Activated gamma-delta T cell treated with anti-CD3 and anti-CD28 coated beads, Interleukin-2, amount 50 U/mL, for 16 hours (primary cell): ENCODE measurements around the gene GSTA1.
"Not testable (repeated sequence)": the region's sequence is repeated elsewhere in the genome, so short reads cannot be mapped to it uniquely, and the experiment has no call there.

Source experiments
- DNase-seq: peaks from one replicate; pipeline ENCODE4 v3.0.0-alpha.2; 2020; ENCODE audit warnings: low read depth

Gene GSTA1

GRCh38 chr6:52808660-52809059, 5.0 kb upstream of the GSTA1 start:
- DNase-seq, result no peak

GRCh38 chr6:52802806-52803205, 810 bp downstream of the GSTA1 start:
- DNase-seq, result no peak

DNA sequence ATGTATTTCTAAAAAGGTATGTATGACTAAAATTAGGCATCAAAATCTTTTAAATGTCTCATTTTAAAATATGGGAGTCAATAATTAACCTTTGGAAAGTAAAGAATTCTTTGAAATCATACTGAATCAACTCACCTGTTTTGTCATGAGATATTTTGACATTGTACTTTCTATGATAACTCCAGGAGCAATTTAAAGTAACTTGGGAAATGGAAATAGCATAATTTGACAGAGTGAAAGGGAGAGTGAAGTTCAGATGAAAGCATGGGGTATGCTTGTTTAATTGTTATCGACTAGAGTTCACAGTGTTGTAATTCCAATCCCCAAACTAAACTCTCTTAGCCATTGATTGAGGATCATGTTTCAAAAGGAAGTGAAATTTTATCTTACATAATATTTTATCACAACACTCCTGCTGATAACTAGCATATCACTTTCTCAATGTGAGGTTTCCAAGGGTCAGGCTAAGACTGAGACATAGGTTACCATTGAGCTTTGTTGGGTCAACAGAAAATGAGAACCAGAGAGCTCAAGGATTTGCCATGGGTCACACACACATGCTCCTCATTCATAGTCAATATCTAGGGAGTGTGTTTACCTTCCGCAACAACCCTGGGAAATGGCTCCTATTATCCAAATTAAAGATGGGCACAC, 2.3 kb downstream of the GSTA1 start:
- no peak for DNase-seq

- not testable (repeated sequence) for DNase-seq
Observed at GRCh38 chr6:52799272-52799671, 4.3 kb downstream of the GSTA1 start.

GRCh38 chr6:52794366-52794765, 9.2 kb downstream of the GSTA1 start:
- DNase-seq, result not testable (repeated sequence)

- DNase-seq, result no peak
Observed at GRCh38 chr6:52790861-52791260, 12.8 kb downstream of the GSTA1 start.

- not testable (repeated sequence) for DNase-seq
Observed at GRCh38 chr6:52789658-52790057, 14.0 kb downstream of the GSTA1 start.

DNA sequence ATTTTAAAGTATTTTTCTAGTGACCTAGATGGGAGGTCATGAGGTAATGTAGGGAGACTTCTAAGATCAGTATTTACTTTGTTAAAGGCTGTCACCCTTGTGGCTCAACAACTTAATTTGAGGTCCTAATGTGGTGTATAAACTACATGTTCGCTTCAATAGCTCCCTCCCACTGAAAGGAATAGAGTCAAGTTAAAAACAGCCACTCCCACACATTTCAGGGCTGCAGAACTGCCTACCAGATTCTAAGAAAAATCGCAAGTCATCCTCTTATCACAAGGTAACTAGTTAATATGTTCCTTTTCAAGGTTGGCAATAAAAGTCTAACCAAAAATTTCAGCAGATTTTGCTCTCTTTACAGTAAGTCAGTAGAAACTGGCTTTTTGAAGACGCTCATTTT, 15.1 kb downstream of the GSTA1 start:
- no peak for DNase-seq

- DNase-seq, result no peak
Observed at GRCh38 chr6:52787917-52788316, 15.7 kb downstream of the GSTA1 start.

GRCh38 chr6:52786249-52786956, 17.2 kb downstream of the GSTA1 start:
- no peak for DNase-seq

DNA sequence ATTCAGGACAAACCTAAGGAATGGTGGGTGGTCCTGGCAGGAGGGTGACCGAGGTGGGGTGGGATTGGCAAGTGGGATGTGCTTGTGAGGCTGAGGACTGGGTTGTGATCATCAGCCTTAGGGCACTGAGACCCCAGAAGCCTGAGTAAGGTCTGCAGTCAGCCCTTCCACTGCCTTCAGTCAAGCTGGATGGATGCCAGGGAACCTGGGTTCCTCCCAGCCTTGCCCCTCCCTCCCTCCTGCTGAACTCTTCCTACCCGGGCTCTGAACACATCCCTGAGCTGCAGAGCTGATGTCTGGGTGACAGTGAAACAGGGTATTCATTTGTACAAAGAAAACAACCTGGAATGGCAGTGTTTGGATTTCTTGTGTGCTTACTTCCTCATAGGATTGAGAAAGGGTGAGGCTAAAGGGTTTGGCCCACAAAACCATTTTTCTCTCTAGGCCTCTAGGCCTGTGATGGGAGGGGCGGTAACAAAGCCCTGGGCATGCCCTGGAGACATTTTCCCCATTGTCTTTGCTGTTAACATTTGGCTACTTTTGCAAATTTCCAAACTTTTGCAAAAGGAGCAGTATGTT, 20.8 kb downstream of the GSTA1 start:
- DNase-seq, result not testable (repeated sequence)

GRCh38 chr6:52782209-52782608, 21.4 kb downstream of the GSTA1 start:
- DNase-seq, result not testable (repeated sequence)

DNA sequence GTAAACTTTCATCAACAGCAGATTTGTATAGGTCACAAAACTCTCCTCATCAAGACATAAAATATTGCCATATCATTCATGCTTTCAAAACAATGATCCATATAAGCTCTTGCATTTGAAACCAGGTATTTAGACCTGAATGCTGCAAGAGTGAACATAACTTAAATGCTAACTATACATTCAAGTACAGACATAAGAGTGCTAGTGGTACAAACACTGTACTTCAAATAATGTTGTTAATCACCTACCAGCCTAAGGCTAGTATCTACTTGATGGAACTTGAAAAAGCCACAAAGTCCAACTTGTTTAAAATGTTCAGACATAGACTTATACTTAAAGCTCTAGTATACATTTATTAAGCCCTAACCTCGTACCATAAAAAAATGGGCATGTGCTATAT, 24.4 kb downstream of the GSTA1 start:
- no peak for DNase-seq

DNA sequence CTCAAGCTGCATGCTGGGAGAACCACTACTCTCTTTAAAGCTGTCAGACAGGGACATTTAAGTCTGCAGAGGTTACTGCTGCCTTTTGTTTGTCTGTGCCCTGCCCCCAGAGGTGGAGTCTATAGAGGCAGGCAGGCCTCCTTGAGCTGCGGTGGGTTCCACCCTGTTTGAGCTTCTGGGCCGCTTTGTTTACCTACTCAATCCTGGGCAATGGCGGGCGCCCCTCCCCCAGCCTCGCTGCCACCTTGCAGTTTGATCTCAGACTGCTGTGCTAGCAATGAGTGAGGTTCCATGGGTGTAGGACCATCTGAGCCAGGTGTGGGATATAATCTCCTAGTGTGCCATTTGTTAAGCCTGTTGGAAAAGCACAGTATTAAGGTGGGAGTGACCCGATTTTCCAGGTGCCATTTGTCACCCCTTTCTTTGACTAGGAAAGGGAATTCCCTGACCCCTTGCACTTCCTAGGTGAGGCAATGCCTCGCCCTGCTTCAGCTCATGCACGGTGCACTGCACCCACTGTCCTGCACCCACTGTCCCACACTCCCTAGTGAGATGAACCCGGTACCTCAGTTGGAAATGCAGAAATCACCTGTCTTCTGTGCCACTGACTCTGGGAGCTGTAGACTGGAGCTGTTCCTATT, 26.8 kb downstream of the GSTA1 start:
- not testable (repeated sequence) for DNase-seq

DNA sequence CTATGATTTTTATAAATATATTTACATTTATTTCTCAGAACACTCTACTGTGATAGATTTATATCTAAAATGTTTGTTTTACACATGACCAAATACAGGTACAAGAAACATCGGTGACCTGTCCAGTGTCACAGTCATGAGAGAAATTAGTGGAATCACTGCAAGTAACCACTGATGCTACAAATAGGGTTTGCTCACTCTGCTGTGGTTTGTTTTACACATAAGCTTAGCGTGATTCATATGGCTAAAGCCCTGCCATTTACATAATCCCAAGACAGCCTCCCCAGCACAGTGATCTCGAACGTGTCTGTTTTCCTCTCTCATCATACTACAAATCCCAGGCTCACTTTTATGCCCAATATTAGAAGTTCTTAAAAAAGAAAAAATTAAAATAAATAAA, 34.2 kb downstream of the GSTA1 start:
- not testable (repeated sequence) for DNase-seq

DNA sequence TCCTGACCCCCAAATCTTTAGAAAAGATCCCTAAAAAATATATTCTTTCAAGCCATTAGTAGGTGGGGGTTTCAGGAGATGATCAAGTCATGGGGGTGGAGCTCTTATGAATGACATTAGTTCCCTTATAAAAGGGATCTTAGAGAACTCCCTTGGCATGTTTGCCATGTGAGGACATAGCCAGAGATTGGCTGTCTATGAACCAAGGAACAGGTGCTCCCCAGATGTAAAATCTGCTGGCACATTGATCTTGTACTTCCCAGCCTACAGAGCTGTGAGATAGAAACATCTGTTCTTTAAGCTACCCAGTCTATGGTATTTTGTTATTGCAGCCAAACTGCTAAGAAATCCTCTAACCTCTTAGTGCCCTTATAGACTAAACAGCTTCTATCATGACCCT, 36.0 kb downstream of the GSTA1 start:
- DNase-seq, result not testable (repeated sequence)

DNA sequence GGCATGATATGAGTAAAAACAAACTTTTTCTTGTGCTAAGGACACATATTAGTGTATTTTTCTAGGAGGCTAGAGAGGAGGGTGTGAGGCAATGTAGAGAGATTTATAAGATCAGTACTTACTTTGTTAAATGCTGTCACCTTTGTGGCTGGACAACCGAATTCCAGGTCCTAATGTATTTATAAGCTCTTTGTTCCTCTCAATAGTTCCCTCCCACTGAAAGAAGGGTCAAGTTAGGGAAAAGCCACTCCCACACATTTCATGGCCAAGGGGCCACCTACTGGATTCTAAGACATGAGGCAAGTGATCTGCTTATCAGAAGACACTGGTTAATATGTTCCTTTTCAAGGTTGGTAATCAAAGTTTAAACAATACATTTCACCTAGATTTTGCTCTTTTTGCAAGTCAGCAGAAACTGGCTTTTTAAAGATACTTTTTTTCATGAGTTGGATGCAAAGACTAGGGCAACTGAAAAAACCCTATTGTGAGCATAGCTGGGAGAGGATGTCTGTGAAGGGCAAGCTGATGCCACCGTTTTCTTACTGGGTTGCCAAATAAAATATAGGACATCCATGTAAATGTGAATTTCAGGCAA, 40.2 kb downstream of the GSTA1 start, which contains the start of gene GSTA2:
Gene GSTA2 (minus strand): TSS at position 154 of the 595 bp plus-strand sequence. CDS start 5,528 bp downstream, outside the sequence.
- DNase-seq, result not testable (repeated sequence)

DNA sequence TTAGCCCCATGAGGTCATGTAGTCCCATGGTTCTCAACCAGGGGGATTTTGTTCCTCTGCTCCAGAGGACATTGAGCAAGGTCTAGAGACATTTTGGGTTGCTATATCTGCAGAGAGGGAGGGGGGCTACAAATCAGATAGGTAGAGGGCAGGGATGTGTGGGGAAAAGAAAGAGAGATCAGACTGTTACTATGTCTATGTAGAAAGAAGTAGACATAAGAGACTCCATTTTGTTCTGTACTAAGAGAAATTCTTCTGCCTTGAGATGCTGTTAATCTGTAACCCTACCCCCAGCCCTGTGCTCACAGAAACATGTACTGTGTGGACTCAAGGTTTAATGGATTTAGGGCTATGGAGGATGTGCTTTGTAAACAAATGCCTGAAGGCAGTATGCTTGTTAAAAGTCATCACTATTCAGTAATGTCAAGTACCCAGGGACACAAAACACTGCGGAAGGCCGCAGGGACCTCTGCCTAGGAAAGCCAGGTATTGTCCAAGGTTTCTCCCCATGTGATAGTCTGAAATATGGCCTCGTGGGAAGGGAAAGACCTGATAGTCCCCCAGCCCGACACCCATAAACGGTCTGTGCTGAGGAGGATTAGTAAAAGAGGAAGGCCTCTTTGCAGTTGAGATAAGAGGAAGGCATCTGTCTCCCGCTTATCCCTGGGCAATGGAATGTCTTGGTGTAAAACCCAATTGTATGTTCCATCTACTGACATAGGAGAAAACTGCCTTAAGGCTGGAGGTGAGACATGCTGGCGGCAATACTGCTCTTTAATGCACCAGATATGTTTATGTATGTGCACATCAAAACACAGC, 41.7 kb downstream of the GSTA1 start:
- not testable (repeated sequence) for DNase-seq

DNA sequence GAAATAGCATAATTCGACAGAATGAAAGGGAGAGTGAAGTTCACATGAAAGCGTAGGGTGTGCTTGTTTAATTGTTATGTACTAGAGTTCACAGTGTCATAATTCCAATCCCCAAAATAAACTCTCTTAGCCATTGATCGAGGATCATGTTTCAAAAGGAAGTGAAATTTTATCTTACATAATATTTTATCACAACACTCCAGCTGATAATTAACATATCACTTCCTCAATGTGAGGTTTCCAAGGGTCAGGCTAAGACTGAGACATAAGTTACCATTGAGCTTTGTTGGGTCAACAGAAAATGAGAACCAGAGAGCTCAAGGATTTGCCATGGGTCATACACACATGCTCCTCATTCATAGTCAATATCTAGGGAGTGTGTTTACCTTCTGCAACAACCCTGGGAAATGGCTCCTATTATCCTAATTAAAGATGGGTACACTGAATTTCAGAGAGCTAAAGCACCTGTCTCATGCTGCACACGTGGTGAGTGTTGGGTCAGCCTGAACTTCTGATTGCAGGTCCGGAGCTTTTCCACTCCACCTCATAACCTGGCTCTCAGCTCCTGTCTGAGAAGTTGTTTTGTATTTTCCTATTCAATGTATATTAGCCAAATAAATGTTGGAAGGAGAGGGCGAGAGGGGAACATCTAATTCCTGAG, 43.4 kb downstream of the GSTA1 start:
- DNase-seq, result no peak

GRCh38 chr6:52759085-52759484, 44.5 kb downstream of the GSTA1 start:
- DNase-seq, result no peak
